ENCODE data around the gene TTLL11. TPM values are rescaled to one million over a fixed set of nuclear protein-coding genes. Genes with fewer than 3 reads are reported as not detected.

Gene TTLL11
- polyA plus RNA-seq, 1 of the 3 experiments (the other 2 are of a cell fraction): 6.8 TPM

- Histone ChIP-seq H3K9me2 (no peaks in the 10 kb centered on the region), H3K79me2 (ENCODE audit: insufficient read depth) (no peaks in the 10 kb centered on the region), H3K4me3 (ENCODE audit: low read depth in 2 of 2, low read length in 1 of 2) (no peak overlapping the region), H4K20me1 (ENCODE audit: insufficient read depth) (no peaks in the 10 kb centered on the region), H3K9me3 (no peaks in the 10 kb centered on the region), H3F3A (replicated peaks; ENCODE audit: insufficient read depth) (peaks cover 24% of the 10 kb centered on the region), H3K36me3 (replicated peaks in 1 of 2; ENCODE audit: control insufficient read depth in 1 of 2, insufficient read depth in 2 of 2, low read length in 1 of 2) (no peaks in the 10 kb centered on the region), H3K4me1 (ENCODE audit: control insufficient read depth in 1 of 2, insufficient read depth in 2 of 2, low read depth in 1 of 2, low read length in 1 of 2) (peaks cover 0 to 18% of the 10 kb centered on the region in 2 experiments; a peak in 2 of 4 replicates), H3K9ac (no peak overlapping the region), H3K27ac (ENCODE audit: low read depth in 2 of 2, low read length in 1 of 2) (no peak overlapping the region; a peak in 1 of 4 replicates), H3K27me3 (ENCODE audit: insufficient read depth) (no peaks in the 10 kb centered on the region), H2AFZ (ENCODE audit: low read depth) (no peak overlapping the region), H3K4me2 (no peak overlapping the region)
- TF ChIP-seq NRF1 (IDR thresholded peaks at IDR 0.05; ENCODE audit: low read depth, low read length) (no peak), CHD2 (IDR thresholded peaks at IDR 0.05; ENCODE audit: low read length, partially characterized antibody) (no peak), RFX5 (IDR thresholded peaks at IDR 0.05; ENCODE audit: low read length) (no peak), RAD21 (IDR thresholded peaks at IDR 0.05; ENCODE audit: low read length) (no peak), SIN3A (IDR thresholded peaks at IDR 0.05; ENCODE audit: borderline replicate concordance, low read depth, low read length) (no peak), MXI1 (IDR thresholded peaks at IDR 0.05; ENCODE audit: low read depth, low read length) (no peak), MEF2A (IDR thresholded peaks at IDR 0.05; ENCODE audit: borderline replicate concordance, low read depth) (no peak), REST (IDR thresholded peaks at IDR 0.05; ENCODE audit: low read depth, low read length) (no peak), NFIC (IDR thresholded peaks at IDR 0.05; ENCODE audit: borderline replicate concordance) (no peak), MAX (IDR thresholded peaks at IDR 0.05; ENCODE audit: low read depth) (no peak), SMC3 (IDR thresholded peaks at IDR 0.05; ENCODE audit: low read depth, low read length) (no peak), FOXM1 (IDR thresholded peaks at IDR 0.05; ENCODE audit: low read depth) (no peak), JUND (IDR thresholded peaks at IDR 0.05) (no peak), GATA2 (CRISPR knock-in tag; IDR thresholded peaks at IDR 0.05) (no peak), PBX3 (IDR thresholded peaks at IDR 0.05) (no peak), ZBTB33 (IDR thresholded peaks at IDR 0.05; ENCODE audit: borderline replicate concordance, low read depth) (no peak), EP300 (IDR thresholded peaks at IDR 0.05; ENCODE audit: borderline replicate concordance in 1 of 2, low read depth in 1 of 2, low read length in 1 of 2) (no peak), FOSL2 (IDR thresholded peaks at IDR 0.05; ENCODE audit: borderline replicate concordance, low read depth) (no peak), YY1 (IDR thresholded peaks at IDR 0.05; ENCODE audit: low read depth) (no peak), TCF12 (IDR thresholded peaks at IDR 0.05) (no peak)
- ChIA-PET POLR2A (no interaction called here), CTCF (interaction anchor here (0.7 kb wide), 1 partner anchor 190 kb away, joined by 3 read pairs; no protein-coding TSS in a partner anchor)
- no peak for DNase-seq
Measured at GRCh38 chr9:121974421-121974820, 118.7 kb downstream of the TTLL11 start.

All from SK-N-SH (cell line).